Mesendoderm (in vitro differentiated cells): ENCODE measurements around the gene FABP3.

Experiments
- DNase-seq: peaks from one replicate; pipeline ENCODE4 v3.0.0; 2013
- H2AK5ac ChIP-seq: 2 replicates; pipeline ENCODE4 v1.6.1; 2013; ENCODE audit warnings: low read length, inconsistent platforms
- H2BK120ac ChIP-seq: 2 replicates; pipeline ENCODE4 v1.6.1; 2013; ENCODE audit warnings: low read depth, mild to moderate bottlenecking, low read length, moderate library complexity, mixed read lengths
- H2BK15ac ChIP-seq: replicated peaks from 2 replicates; pipeline ENCODE4 v1.6.1; 2013; ENCODE audit warnings: low read depth, mild to moderate bottlenecking, moderate library complexity
- H2BK5ac ChIP-seq: 2 replicates; pipeline ENCODE4 v1.6.1; 2013; ENCODE audit warnings: low read length, inconsistent platforms
- H3K18ac ChIP-seq: 2 replicates; pipeline ENCODE4 v1.6.1; 2013; ENCODE audit warnings: mild to moderate bottlenecking, low read length, mixed read lengths
- H3K23ac ChIP-seq: one replicate; pipeline ENCODE4 v1.6.1; 2013; ENCODE audit warnings: low read length
- H3K27ac ChIP-seq: 2 replicates; pipeline ENCODE4 v1.5.1; 2013; ENCODE audit warnings: low read depth, mild to moderate bottlenecking, inconsistent platforms, low read length, moderate library complexity
- H3K27me3 ChIP-seq: 2 replicates; pipeline ENCODE4 v1.6.1; 2013; ENCODE audit warnings: low read length, control low read depth, mild to moderate bottlenecking, inconsistent platforms; ENCODE audit not compliant: insufficient read depth, poor library complexity
- H3K36me3 ChIP-seq: 2 replicates; pipeline ENCODE4 v1.6.1; 2013; ENCODE audit warnings: low read length, inconsistent platforms; ENCODE audit not compliant: control insufficient read depth, insufficient read depth
- H3K4ac ChIP-seq: one replicate; pipeline ENCODE4 v1.6.1; 2013; ENCODE audit warnings: low read depth, mild to moderate bottlenecking, low read length, moderate library complexity
- H3K4me1 ChIP-seq: 2 replicates; pipeline ENCODE4 v1.6.1; 2013; ENCODE audit warnings: low read depth, low read length, inconsistent platforms; ENCODE audit not compliant: control insufficient read depth
- H3K4me2 ChIP-seq: 2 replicates; pipeline ENCODE4 v1.6.1; 2013; ENCODE audit warnings: low read length
- H3K4me3 ChIP-seq: 2 replicates; pipeline ENCODE4 v1.5.1; 2013; ENCODE audit warnings: mild to moderate bottlenecking, low read length
- H3K56ac ChIP-seq: one replicate; pipeline ENCODE4 v1.6.1; 2013; ENCODE audit warnings: low read length
- H3K79me1 ChIP-seq: 2 replicates; pipeline ENCODE4 v1.6.1; 2013; ENCODE audit warnings: low read length, inconsistent platforms
- H3K79me2 ChIP-seq: 2 replicates; pipeline ENCODE4 v1.6.1; 2013; ENCODE audit warnings: mild to moderate bottlenecking, low read length; ENCODE audit not compliant: control insufficient read depth, insufficient read depth
- H3K9ac ChIP-seq: 2 replicates; pipeline ENCODE4 v1.6.1; 2013; ENCODE audit warnings: low read length, inconsistent platforms
- H4K5ac ChIP-seq: one replicate; pipeline ENCODE4 v1.6.1; 2013; ENCODE audit warnings: low read length
- H4K8ac ChIP-seq: one replicate; pipeline ENCODE4 v1.6.1; 2013; ENCODE audit warnings: low read depth, mild to moderate bottlenecking, control low read depth, low read length, moderate library complexity
- WGBS: extraction: QIAGEN DNeasy Blood & Tissue Kit; methylation state at CpG from one replicate; pipeline ENCODE4 v1.1.7; 2013; ENCODE audit warnings: low lambda C conversion rate, missing lambda C conversion rate; ENCODE audit not compliant: insufficient coverage; ENCODE audit errors: extremely low coverage; 5-methylcytosine and 5-hydroxymethylcytosine counted together

The FABP3 gene

DNA sequence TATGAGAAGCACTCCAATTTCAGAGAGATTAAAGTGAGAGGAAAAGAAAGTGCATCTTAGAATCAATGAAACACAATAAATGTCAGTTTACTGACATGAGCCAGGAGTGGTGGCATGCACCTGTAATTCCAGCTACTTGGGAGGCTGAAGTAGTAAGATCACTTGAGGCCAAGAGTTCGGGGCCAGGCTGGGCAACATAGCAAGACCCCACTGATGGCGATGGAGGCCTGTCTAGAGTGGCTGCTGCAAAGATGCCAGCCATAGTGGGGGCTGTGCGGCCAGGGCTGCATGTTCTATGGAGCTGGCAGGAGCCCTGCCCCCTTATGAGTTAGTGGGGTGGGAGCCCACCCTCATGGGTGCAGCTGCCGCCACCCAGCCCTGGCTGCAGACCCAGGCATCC lies 48.8 kb downstream of the FABP3 start:
- H3K18ac ChIP-seq, result no peak overlapping the region
- H3K56ac ChIP-seq, result no peak overlapping the region

DNA sequence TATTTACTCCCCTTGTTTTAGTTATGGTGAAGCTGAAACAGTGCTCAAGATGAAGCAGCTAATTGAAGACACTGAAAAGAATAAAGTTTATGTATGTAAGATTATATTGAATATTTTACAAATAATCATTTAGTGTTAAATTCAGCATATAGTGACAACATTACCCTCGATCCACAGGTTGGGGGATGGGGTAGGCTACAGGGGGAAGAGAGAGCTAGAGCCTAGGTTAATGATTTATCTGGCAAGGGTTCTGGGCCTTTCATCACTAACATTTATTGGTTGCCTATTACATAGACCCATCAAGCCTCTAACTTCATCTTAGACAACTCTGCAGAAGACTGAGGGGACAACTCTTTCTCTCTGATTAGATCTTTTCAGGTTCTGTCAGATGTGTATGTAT lies 54.7 kb downstream of the FABP3 start:
- Histone ChIP-seq H4K8ac (no peak overlapping the region), H3K4ac (no peak overlapping the region), H3K79me1 (no peaks in the 10 kb centered on the region), H3K4me3 (no peak overlapping the region), H3K27me3 (no peaks in the 10 kb centered on the region), H3K56ac (no peak overlapping the region), H3K4me2 (no peak overlapping the region), H3K4me1 (no peaks in the 10 kb centered on the region), H3K27ac (no peak overlapping the region), H3K79me2 (no peaks in the 10 kb centered on the region), H2BK120ac (no peak overlapping the region), H4K5ac (no peak overlapping the region), H2AK5ac (no peak overlapping the region), H3K9ac (no peak overlapping the region), H2BK5ac (no peak overlapping the region), H3K18ac (no peak overlapping the region), H2BK15ac (no peak overlapping the region), H3K23ac (no peak overlapping the region), H3K36me3 (no peaks in the 10 kb centered on the region)
- no peak for DNase-seq
- WGBS, result no CpG with 5 or more reads among the region's 1 CpG

More for the DNA sequence above, 48.8 kb downstream of the FABP3 start:
- Histone ChIP-seq H3K27me3 (no peaks in the 10 kb centered on the region), H2BK120ac (no peak overlapping the region), H3K36me3 (no peaks in the 10 kb centered on the region), H4K8ac (no peak overlapping the region), H3K9ac (no peak overlapping the region), H2BK15ac (no peak overlapping the region), H2BK5ac (no peak overlapping the region), H3K79me2 (no peaks in the 10 kb centered on the region), H3K4ac (no peak overlapping the region), H3K4me1 (no peaks in the 10 kb centered on the region), H2AK5ac (no peak overlapping the region), H3K27ac (no peak overlapping the region), H3K4me3 (no peak overlapping the region), H3K23ac (no peak overlapping the region), H4K5ac (no peak overlapping the region), H3K4me2 (no peak overlapping the region), H3K79me1 (no peaks in the 10 kb centered on the region)
- no CpG with 5 or more reads among the region's 4 CpGs for WGBS
- DNase-seq, result no peak

- Histone ChIP-seq H3K18ac (no peak overlapping the region), H3K4ac (no peak overlapping the region), H3K36me3 (peaks cover 2% of the 10 kb centered on the region), H3K79me2 (no peaks in the 10 kb centered on the region), H4K8ac (no peak overlapping the region), H2AK5ac (no peak overlapping the region), H3K23ac (no peak overlapping the region), H2BK5ac (no peak overlapping the region), H3K9ac (no peak overlapping the region), H3K79me1 (no peaks in the 10 kb centered on the region), H3K27me3 (no peaks in the 10 kb centered on the region), H3K27ac (no peak overlapping the region), H3K56ac (no peak overlapping the region), H4K5ac (no peak overlapping the region), H3K4me3 (no peak overlapping the region), H2BK120ac (no peak overlapping the region), H3K4me2 (no peak overlapping the region), H2BK15ac (no peak overlapping the region), H3K4me1 (no peaks in the 10 kb centered on the region)
- WGBS, result no CpG with 5 or more reads among the region's 3 CpGs
- DNase-seq, result no peak
Measured at GRCh38 chr1:31315902-31316301, 57.0 kb downstream of the FABP3 start.
